Stomach (tissue), 9 donors: ENCODE measurements around the gene RAB31. TPM values are rescaled to one million over a fixed set of nuclear protein-coding genes. Genes with fewer than 3 reads are reported as not detected.

ENCODE experiments used
- DNase-seq, 2 donors: peaks; one replicate each; pipeline versions ENCODE4 v3.0.0 to v3.0.0-alpha.2; 2013 to 2019
- H3K27ac ChIP-seq, 5 donors: fragments of 200-600 bp in 4 of 5; sonication (generic) in 4 of 5; one replicate each; pipeline ENCODE4 v1.5.1; 2013 to 2019; ENCODE audit warnings: mild to moderate bottlenecking in 1 of 5, moderate library complexity in 1 of 5
- H3K27me3 ChIP-seq, 3 donors: fragments of 200-600 bp; sonication (generic); one replicate each; pipeline ENCODE4 v1.5.1; 2017 to 2019; ENCODE audit warnings: mixed run types in 1 of 3
- H3K36me3 ChIP-seq, 4 donors: fragments of 200-600 bp; sonication (generic); 1 replicate in 3 of 4; 2 replicates in 1 of 4; pipeline ENCODE4 v1.5.1; 2016 to 2019
- H3K4me1 ChIP-seq, 4 donors: fragments of 200-600 bp; sonication (generic); one replicate each; pipeline ENCODE4 v1.5.1; 2016 to 2019
- H3K4me3 ChIP-seq, 4 donors: fragments of 200-600 bp; sonication (generic) in 3 of 4; one replicate each; pipeline ENCODE4 v1.5.1; 2016 to 2019; ENCODE audit warnings: mild to moderate bottlenecking in 1 of 4
- H3K9me3 ChIP-seq, 4 donors: fragments of 200-600 bp; sonication (generic); one replicate each; pipeline ENCODE4 v1.5.1; 2016 to 2019
- EP300 ChIP-seq: sonication (generic); formaldehyde crosslinking; IDR thresholded peaks from one replicate; pipeline ENCODE4 v1.6.1; 2017; ENCODE audit warnings: antibody characterized with exemption
- POLR2A ChIP-seq, 4 donors: fragments of 450-650 bp; IDR thresholded peaks; one replicate each; pipeline ENCODE4 v1.6.1; 2016; ENCODE audit warnings: antibody characterized with exemption in 4 of 4, control low read depth in 2 of 4, mild to moderate bottlenecking in 1 of 4, moderate library complexity in 1 of 4
- POLR2AphosphoS5 ChIP-seq, 3 donors: sonication (generic); formaldehyde crosslinking; IDR thresholded peaks; one replicate each; pipeline ENCODE4 v1.6.1; 2016; ENCODE audit warnings: antibody characterized with exemption in 3 of 3
- WGBS, 5 donors: extraction: QIAGEN DNeasy Blood & Tissue Kit in 3 of 5; methylation state at CpG; one replicate each; pipeline versions ENCODE4 v1.1.5 to v1.1.7; 2013 to 2018; 5-methylcytosine and 5-hydroxymethylcytosine counted together
- intact Hi-C: fragments of 100-400 bp; cut with DNase I; formaldehyde crosslinking; loops from one replicate; pipeline ENCODE4 v1.15.1; 2023; ENCODE audit warnings: low total_unique reads
- polyA plus RNA-seq, 3 donors: library from polyadenylated mRNA; stranded (reverse); fragments of 200-250 nt; gene quantifications; one replicate each; pipeline ENCODE4 v1.2.3, GENCODE V29; 2013
- total RNA-seq, 5 donors: library from RNA; depleted of rRNA; stranded (reverse); fragments of >200 nt; gene quantifications; one replicate each; pipeline versions ENCODE4 v1.1.0 to v1.2.3, GENCODE V29; 2014 to 2016
- TF ChIP-seq, protein P1 (sequence below), 7 experiments: fragments of 450-650 bp in 4 of 7; fragments of 200-600 bp in 3 of 7; sonication (generic) in 3 of 7; IDR thresholded peaks; one replicate each; pipeline ENCODE4 v1.5.1; 2016 to 2019; ENCODE audit warnings: antibody characterized with exemption in 7 of 7, control low read depth in 2 of 7, mild to moderate bottlenecking in 1 of 7
- donor health status: healthy with polysubstance abuse.
- donor health status: Bipolar disorder and iron deficiency.
- donor health status: healthy.

The RAB31 gene
- total and polyA plus RNA-seq, 8 donors = 10.1 to 65.5 (median 36.8) TPM

DNA sequence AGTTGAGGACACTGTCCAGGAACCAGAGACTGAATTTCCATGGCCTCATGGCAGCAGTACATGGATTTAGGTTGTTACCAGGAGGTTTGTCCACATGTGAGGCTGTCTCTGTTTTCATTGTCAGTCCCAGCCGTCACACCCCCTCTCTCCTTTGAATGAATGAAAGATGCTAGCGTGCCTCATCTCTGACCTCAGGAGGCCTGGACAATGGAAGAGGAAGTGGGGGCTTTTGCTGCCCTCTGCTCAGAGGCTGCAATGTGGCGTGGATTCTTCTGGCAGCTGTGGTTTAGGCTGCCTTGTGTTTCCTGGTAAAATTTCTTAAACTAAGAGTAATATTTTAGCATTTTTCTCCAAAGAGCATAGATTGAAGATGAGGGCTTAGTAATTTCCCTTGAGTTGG is 47.5 kb downstream of the RAB31 start:
- H3K36me3 ChIP-seq = no peaks in the 10 kb centered on the region
- 52 to 84% (median 78%) methylated on average over 3 of the region's 3 CpGs for whole genome bisulfite sequencing, 5 donors
- no peak for DNase-seq
- intact Hi-C loops = no loop called here
- no peaks in the 10 kb centered on the region for H3K9me3 ChIP-seq
- TF ChIP-seq POLR2AphosphoS5 (IDR thresholded peaks at IDR 0.05) (no peak), EP300 (no peak), POLR2A (IDR thresholded peaks at IDR 0.05) (no peak)
- TF ChIP-seq, protein P1, sequence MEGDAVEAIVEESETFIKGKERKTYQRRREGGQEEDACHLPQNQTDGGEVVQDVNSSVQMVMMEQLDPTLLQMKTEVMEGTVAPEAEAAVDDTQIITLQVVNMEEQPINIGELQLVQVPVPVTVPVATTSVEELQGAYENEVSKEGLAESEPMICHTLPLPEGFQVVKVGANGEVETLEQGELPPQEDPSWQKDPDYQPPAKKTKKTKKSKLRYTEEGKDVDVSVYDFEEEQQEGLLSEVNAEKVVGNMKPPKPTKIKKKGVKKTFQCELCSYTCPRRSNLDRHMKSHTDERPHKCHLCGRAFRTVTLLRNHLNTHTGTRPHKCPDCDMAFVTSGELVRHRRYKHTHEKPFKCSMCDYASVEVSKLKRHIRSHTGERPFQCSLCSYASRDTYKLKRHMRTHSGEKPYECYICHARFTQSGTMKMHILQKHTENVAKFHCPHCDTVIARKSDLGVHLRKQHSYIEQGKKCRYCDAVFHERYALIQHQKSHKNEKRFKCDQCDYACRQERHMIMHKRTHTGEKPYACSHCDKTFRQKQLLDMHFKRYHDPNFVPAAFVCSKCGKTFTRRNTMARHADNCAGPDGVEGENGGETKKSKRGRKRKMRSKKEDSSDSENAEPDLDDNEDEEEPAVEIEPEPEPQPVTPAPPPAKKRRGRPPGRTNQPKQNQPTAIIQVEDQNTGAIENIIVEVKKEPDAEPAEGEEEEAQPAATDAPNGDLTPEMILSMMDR (IDR thresholded peaks at IDR 0.05) = no peak
- H3K4me3 ChIP-seq = no peak overlapping the region
- no peaks in the 10 kb centered on the region for H3K27me3 ChIP-seq
- H3K27ac ChIP-seq = peak overlapping the region in 1 of 5 donors; percentile 76
- H3K4me1 ChIP-seq = peaks cover 0 to 42% (median 24%) of the 10 kb centered on the region in 4 donors

DNA sequence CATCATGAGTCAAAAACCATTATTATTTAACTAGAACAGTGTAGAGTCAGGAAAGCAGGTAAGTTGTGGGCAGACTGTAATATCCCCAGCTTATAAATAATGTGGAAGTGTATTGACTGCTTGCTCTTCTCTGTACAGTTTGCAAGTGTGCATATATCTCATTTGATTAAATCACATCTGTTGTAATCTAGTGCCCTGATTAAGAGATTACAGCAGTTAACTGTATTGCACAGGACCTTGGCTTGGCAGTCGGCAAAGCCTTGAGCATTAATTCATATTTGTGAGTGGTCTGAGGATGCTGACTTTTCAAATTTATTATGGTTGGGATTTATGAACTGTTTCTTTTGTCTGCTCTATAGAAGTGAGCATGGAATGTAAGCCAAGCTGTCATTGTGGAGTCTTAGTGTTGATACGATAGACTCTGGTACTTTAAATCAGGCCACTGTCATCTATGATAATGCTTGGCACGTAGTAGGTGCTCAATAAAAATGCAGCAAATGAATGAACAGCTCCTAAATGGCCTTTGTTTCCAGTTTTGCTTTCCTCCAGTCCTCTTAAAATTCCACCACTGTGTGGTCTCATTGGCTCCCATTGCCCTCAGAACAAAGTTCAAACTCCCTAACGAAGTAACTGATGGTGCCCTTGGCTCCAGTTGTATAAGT is 48.3 kb downstream of the RAB31 start:
- Histone ChIP-seq H3K9me3 (no peaks in the 10 kb centered on the region), H3K4me1 (peaks cover 0 to 42% (median 20%) of the 10 kb centered on the region in 4 donors), H3K36me3 (no peaks in the 10 kb centered on the region), H3K4me3 (no peak overlapping the region), H3K27me3 (no peaks in the 10 kb centered on the region), H3K27ac (peak overlapping the region in 3 of 5 donors; percentile 56 to 76 (median 58))
- DNase-seq = no peak
- TF ChIP-seq, protein P1 (IDR thresholded peaks at IDR 0.05) = no peak
- no peak for TF ChIP-seq EP300
- TF ChIP-seq POLR2AphosphoS5 (IDR thresholded peaks at IDR 0.05) = no peak
- no peak for TF ChIP-seq POLR2A (IDR thresholded peaks at IDR 0.05)
- intact Hi-C loops = no loop called here
- 72 to 86% (median 81%) methylated on average over 4 of the region's 4 CpGs for WGBS, 5 donors

DNA sequence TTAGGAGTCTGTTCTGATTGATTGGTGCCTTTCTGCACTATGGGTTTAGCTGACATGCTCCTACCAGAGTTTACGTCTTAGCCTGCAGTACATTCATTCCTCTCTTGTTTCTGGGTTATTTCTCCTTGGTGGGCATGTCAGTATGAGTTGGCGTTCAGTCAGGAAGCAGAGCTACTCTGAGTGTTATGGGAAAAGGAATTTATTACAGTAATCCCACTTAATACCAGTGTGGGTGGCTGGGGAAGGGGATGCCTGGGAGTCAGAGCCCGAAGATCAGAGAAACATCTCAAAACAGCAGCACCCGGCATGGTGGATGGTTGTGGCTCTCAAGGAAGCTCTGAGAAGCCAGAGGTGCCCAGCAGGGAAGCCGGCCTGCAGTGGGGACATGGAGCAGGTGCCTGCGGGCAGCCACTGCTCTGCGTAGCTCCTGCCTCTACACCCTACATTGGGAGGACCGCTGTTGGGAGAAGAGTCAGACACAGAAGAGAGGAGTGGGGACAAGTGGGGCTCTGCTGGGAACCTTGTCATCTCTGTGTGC is 48.9 kb downstream of the RAB31 start:
- no peak overlapping the region for H3K4me3 ChIP-seq

DNA sequence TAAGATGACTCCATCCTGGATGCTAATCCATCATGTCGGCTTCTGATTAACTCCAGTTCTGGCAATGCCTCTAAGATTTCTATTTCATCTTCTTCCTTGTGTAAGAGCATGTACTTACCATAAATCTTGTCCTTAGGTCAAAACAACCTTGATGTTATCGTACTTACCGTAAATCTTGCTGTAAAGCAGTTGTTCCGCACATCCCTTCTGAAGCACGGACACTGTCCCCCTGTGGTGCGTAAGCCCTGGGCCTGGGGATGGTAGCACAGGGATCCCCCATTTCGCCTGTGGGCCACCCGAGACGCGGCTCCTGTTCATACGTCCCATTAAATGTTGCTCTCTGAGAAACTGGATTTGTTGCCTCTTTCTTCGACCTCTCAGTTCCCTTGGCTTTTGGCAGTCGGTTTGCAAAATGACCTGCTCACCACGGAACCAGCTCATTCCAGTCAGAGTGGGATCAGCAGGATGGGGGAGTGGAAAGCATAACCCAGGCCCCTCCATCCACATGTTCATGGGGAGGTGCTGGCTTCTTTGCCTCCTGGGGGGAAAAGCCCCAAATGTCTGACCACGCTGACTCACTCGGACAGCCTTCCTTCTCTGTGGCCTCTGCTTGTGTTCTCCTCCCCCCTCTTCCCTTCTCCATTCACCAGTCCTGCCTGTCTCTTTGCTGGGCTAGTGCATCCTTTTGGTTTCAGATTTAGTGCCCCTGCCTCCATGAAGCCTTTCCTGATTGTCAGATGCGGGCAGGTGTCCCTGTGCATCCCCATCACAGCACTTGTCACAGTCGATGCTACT is 49.9 kb downstream of the RAB31 start:
- Histone ChIP-seq H3K27me3 (no peaks in the 10 kb centered on the region), H3K27ac (peak overlapping the region in 3 of 5 donors; percentile 56 to 76 (median 58)), H3K4me1 (peaks cover 0 to 42% (median 19%) of the 10 kb centered on the region in 4 donors), H3K9me3 (peaks cover 0 to 4% (median 0%) of the 10 kb centered on the region in 4 donors), H3K4me3 (no peak overlapping the region), H3K36me3 (no peaks in the 10 kb centered on the region)
- intact Hi-C loops = no loop called here
- TF ChIP-seq, protein P1 (IDR thresholded peaks at IDR 0.05) = no peak
- TF ChIP-seq EP300 (no peak), POLR2A (IDR thresholded peaks at IDR 0.05) (no peak), POLR2AphosphoS5 (IDR thresholded peaks at IDR 0.05) (no peak)
- 78 to 91% (median 89%) methylated on average over 18 of the region's 18 CpGs for WGBS, 5 donors
- no peak for DNase-seq

More for the DNA sequence above, 48.9 kb downstream of the RAB31 start:
- Histone ChIP-seq H3K27ac (peak overlapping the region in 3 of 5 donors; percentile 56 to 76 (median 58)), H3K4me1 (peaks cover 0 to 42% (median 19%) of the 10 kb centered on the region in 4 donors), H3K9me3 (no peaks in the 10 kb centered on the region), H3K27me3 (no peaks in the 10 kb centered on the region), H3K36me3 (no peaks in the 10 kb centered on the region)
- intact Hi-C loops = no loop called here
- 77 to 86% (median 84%) methylated on average over 8 of the region's 8 CpGs for WGBS, 5 donors
- TF ChIP-seq POLR2AphosphoS5 (IDR thresholded peaks at IDR 0.05) (peak in 1 of 3 donors; percentile 70), POLR2A (IDR thresholded peaks at IDR 0.05) (no peak), EP300 (no peak)
- TF ChIP-seq, protein P1 (IDR thresholded peaks at IDR 0.05) = no peak
- DNase-seq = no peak
